NCI-H2081 treated with DMSO at 0.1 percent for 48 hours (cell line): ENCODE results near the gene COMT.

Experiments used
- DNase-seq: peaks from one replicate; lab custom pipeline; 2025; lab: John Stamatoyannopoulos, UW

Gene COMT

GRCh38 chr22:19995611-19996339 is 54.2 kb downstream of the COMT start:
- DNase-seq, result no peak

- no peak for DNase-seq
These were observed 55.3 kb downstream of the COMT start for GRCh38 chr22:19996694-19997384.

GRCh38 chr22:19997561-19998231 is 56.1 kb downstream of the COMT start:
- no peak for DNase-seq

- DNase-seq, result no peak
These were observed 56.8 kb downstream of the COMT start for GRCh38 chr22:19998232-19998951.

GRCh38 chr22:19998991-19999820 is 57.6 kb downstream of the COMT start:
- no peak for DNase-seq

- no peak for DNase-seq
These were observed 58.9 kb downstream of the COMT start for GRCh38 chr22:20000246-20001081.

GRCh38 chr22:20001082-20001638 is 59.6 kb downstream of the COMT start:
- no peak for DNase-seq

GRCh38 chr22:20002128-20002527 is 60.6 kb downstream of the COMT start:
- no peak for DNase-seq

GRCh38 chr22:20002636-20003035 is 61.1 kb downstream of the COMT start:
- DNase-seq, result no peak

GRCh38 chr22:20003304-20003703 is 61.7 kb downstream of the COMT start:
- DNase-seq, result no peak

GRCh38 chr22:20004464-20004863 is 62.9 kb downstream of the COMT start:
- no peak for DNase-seq

GRCh38 chr22:20008221-20008995 is 66.8 kb downstream of the COMT start:
- DNase-seq, result no peak

GRCh38 chr22:20009018-20009491 is 67.5 kb downstream of the COMT start:
- DNase-seq, result no peak

- no peak for DNase-seq
These were observed 68.2 kb downstream of the COMT start for GRCh38 chr22:20009582-20010306.

- DNase-seq, result no peak
These were observed 68.9 kb downstream of the COMT start for GRCh38 chr22:20010307-20011122.

GRCh38 chr22:20011123-20011992 is 69.8 kb downstream of the COMT start:
- DNase-seq, result no peak
